Left ventricle myocardium inferior (tissue), 1 donor: ENCODE measurements around the gene HDC. TPM values are rescaled to one million over a fixed set of nuclear protein-coding genes. Genes with fewer than 3 reads are reported as not detected.

Source experiments
- DNase-seq: peaks from one replicate; pipeline ENCODE4 v3.0.0-alpha.2; 2020
- H3K27ac ChIP-seq: fragments of 200-600 bp; replicated peaks from 2 replicates; pipeline ENCODE4 v1.8.0; 2021
- H3K27me3 ChIP-seq: fragments of 200-600 bp; 2 replicates; pipeline ENCODE4 v1.8.0; 2021; ENCODE audit warnings: low read depth
- H3K36me3 ChIP-seq: fragments of 200-600 bp; 2 replicates; pipeline ENCODE4 v1.8.0; 2021
- H3K4me1 ChIP-seq: fragments of 200-600 bp; 2 replicates; pipeline ENCODE4 v1.8.0; 2021
- H3K4me3 ChIP-seq: fragments of 200-600 bp; 2 replicates; pipeline ENCODE4 v1.8.0; 2021; ENCODE audit warnings: mild to moderate bottlenecking, moderate library complexity
- H3K9me3 ChIP-seq: fragments of 200-600 bp; replicated peaks from 2 replicates; pipeline ENCODE4 v1.8.0; 2021
- intact Hi-C: fragments of 100-400 bp; cut with micrococcal nuclease; formaldehyde crosslinking; loops from one replicate; pipeline ENCODE4 v1.11.0; 2022
- total RNA-seq: library from RNA; stranded (reverse); fragmentation: NEBNext Ultra II Directional; extraction: Animal tissue kit (Norgen Biotek cat#: 25700); gene quantifications from one replicate; pipeline ENCODE4 v1.2.1, GENCODE V29; 2021
- TF ChIP-seq, protein P1 (sequence below): fragments of 200-600 bp; IDR thresholded peaks from 2 replicates; pipeline ENCODE4 v1.8.0; 2021; ENCODE audit warnings: antibody characterized with exemption, mild to moderate bottlenecking, borderline replicate concordance
- donor health status: DM: no; HTN: yes; CAD: no; lungs with severe emphysema.

HDC gene
- total RNA-seq, 1 donor from 2014 or later, result 0.52 TPM

DNA sequence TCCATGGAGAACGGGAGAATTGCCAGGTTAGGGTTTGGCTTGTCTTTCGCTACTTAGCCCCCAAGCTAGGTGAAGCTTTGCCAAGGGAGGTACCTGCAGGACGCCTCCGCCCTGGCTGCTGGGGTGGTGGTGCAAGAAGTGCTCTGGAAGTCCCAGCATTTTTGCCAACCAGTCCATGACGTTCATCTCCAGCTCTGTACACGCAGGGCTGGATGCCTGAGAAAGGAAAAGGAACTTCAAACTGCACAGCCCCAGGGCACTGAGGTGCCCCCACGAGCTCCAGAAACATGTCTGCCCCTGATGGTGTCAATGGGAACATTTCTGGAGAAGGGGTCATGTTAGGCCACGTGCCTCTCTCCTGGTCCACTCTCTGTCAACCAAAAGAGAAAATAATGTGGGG lies 8.2 kb downstream of the HDC start:
- no peak overlapping the region for H3K27ac ChIP-seq
- no peaks in the 10 kb centered on the region for H3K4me1 ChIP-seq
- TF ChIP-seq, protein P1, sequence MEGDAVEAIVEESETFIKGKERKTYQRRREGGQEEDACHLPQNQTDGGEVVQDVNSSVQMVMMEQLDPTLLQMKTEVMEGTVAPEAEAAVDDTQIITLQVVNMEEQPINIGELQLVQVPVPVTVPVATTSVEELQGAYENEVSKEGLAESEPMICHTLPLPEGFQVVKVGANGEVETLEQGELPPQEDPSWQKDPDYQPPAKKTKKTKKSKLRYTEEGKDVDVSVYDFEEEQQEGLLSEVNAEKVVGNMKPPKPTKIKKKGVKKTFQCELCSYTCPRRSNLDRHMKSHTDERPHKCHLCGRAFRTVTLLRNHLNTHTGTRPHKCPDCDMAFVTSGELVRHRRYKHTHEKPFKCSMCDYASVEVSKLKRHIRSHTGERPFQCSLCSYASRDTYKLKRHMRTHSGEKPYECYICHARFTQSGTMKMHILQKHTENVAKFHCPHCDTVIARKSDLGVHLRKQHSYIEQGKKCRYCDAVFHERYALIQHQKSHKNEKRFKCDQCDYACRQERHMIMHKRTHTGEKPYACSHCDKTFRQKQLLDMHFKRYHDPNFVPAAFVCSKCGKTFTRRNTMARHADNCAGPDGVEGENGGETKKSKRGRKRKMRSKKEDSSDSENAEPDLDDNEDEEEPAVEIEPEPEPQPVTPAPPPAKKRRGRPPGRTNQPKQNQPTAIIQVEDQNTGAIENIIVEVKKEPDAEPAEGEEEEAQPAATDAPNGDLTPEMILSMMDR, result no peak
- no peaks in the 10 kb centered on the region for H3K36me3 ChIP-seq
- no peak for DNase-seq
- no peak overlapping the region for H3K4me3 ChIP-seq
- intact Hi-C loops, result no loop called here
- no peaks in the 10 kb centered on the region for H3K9me3 ChIP-seq
- H3K27me3 ChIP-seq, result peaks cover 32% of the 10 kb centered on the region

DNA sequence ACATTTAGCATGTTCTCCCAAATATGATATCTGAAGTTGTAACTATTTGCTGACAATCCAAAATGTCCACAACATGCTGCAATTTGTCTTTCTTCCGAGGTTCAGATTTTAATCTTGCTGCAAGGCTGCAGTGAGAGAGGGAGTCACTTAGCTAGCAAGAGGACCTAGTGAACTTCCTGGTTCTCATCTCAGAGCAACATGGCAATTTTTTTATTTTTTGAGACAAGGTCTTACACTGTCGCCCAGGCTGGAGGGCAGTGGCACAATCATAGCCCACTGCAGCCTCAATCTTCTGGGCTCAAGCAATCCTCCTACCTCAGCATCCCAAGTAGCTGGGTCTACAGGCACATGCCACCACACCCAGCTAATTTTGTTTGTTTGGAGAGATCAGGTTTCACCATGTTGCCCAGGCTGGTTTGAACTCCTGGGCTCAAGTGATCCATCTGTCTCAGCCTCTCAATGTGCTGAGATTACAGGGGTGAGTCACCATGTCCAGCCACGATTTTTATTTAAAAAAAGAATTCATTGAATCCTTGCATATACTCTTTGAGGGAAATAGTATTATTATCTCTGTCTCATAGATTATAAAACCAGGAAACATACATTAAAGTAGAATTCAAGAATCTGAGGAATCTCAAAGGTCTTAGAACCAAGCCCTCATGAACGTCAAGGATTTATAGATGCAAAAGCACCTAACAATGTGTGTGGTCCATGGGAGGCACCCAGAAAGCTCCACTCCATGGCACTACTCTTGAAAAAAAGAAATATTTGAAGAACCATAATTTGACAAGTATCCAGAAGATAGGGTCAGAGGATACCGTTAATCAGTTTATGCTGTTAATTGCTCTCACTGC lies 9.1 kb downstream of the HDC start:
- DNase-seq, result no peak
- intact Hi-C loops, result no loop called here
- no peaks in the 10 kb centered on the region for H3K4me1 ChIP-seq
- H3K9me3 ChIP-seq, result no peaks in the 10 kb centered on the region
- H3K27me3 ChIP-seq, result peaks cover 38% of the 10 kb centered on the region
- no peaks in the 10 kb centered on the region for H3K36me3 ChIP-seq
- no peak overlapping the region for H3K4me3 ChIP-seq
- TF ChIP-seq, protein P1, result no peak
- no peak overlapping the region for H3K27ac ChIP-seq

DNA sequence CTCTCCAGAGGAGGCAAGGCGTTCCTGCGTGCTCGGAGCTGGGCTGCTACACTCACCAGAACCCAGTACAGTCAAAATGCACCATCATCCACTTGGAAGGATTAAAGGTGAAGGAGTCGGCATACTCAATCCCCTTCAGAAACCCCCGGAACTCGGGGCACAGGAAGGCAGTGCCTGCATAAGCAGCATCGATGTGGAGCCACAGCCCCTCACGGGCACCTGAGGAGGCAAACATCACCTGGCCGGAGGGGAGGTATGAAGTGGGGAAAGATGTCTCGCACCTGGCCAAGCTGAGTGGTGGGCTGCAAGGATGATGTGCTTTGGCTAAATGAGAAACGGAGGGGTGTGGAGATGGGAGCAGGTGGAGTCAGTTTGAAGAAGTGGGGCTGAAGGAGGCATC lies 13.0 kb downstream of the HDC start:
- Histone ChIP-seq H3K4me3 (no peak overlapping the region), H3K9me3 (no peaks in the 10 kb centered on the region), H3K4me1 (no peaks in the 10 kb centered on the region), H3K27ac (no peak overlapping the region), H3K36me3 (no peaks in the 10 kb centered on the region), H3K27me3 (peaks cover 51% of the 10 kb centered on the region)
- TF ChIP-seq, protein P1, result no peak
- intact Hi-C loops, result no loop called here
- DNase-seq, result no peak

DNA sequence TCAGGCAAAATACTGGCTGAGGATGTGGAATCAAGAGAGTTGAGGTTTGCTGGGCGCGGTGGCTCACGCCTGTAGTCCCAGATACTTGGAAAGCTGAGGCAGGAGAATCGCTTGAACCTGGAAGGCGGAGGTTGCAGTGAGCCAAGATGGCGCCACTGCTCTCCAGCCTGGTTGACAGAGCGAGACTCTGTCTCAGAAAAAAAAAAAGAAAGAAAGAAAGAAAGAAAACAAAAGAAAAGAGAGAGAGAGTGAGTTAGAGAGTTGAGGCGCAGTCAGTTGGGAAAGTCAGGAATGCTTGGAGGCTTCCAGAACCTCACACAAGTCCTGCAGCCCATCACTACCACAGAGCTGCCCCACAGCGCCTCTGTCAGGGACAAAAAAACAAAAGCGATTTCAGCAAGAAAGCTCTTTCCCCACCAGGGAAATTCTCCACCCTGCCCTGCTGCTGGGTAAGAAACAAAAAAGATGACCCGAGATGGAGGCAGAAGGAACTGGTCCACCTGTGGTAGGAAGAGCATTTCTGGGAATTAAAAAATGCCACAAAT lies 13.8 kb downstream of the HDC start:
- no peaks in the 10 kb centered on the region for H3K36me3 ChIP-seq
- TF ChIP-seq, protein P1, result no peak
- intact Hi-C loops, result no loop called here

DNA sequence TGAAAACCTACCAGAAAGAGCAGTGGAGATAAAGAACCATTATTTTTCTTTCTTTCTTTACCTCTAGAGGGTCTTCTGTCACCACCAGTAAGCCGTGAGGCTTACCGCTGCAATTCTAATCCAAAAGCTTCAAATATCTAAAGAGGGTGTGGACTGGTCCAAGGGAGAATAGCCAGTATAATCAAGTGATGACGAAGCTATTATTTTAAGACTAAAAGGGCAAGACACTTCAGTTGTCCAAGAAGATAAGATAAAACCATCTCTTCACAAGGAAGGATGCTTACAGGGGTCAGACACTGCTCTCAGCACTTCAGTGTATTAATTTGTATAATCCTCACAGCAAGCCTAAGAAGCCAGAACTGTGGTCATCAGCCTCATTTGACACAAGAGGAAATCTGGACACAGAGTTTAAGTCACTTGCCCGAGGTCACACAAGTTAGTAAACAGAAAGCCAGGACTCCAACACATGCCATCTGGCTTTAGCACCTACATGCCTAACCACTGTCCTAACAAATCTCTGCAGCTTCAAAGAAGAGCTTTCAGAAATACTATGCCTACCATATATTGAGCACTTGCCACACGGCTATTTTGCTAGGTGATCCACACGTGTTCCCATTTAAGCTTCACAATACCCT lies 14.6 kb downstream of the HDC start:
- Histone ChIP-seq H3K36me3 (no peaks in the 10 kb centered on the region), H3K4me1 (no peaks in the 10 kb centered on the region), H3K9me3 (no peaks in the 10 kb centered on the region), H3K27ac (no peak overlapping the region), H3K27me3 (peaks cover 47% of the 10 kb centered on the region), H3K4me3 (no peak overlapping the region)
- TF ChIP-seq, protein P1, result no peak
- intact Hi-C loops, result no loop called here
- DNase-seq, result no peak

More for the DNA sequence above, 13.8 kb downstream of the HDC start:
- no peak for DNase-seq
- Histone ChIP-seq H3K4me3 (no peak overlapping the region), H3K27me3 (peaks cover 48% of the 10 kb centered on the region), H3K4me1 (no peaks in the 10 kb centered on the region), H3K9me3 (no peaks in the 10 kb centered on the region), H3K27ac (no peak overlapping the region)
